NCI-H1930 (cell line): Measurements from ENCODE around the gene CERS6.
"Not testable (repeated sequence)": the region's sequence is repeated elsewhere in the genome, so short reads cannot be mapped to it uniquely, and the experiment has no call there.

ENCODE experiments used
- DNase-seq, 2 experiments: peaks; one replicate each; lab custom pipeline; 2025; lab: John Stamatoyannopoulos, UW

CERS6 gene, protein sequence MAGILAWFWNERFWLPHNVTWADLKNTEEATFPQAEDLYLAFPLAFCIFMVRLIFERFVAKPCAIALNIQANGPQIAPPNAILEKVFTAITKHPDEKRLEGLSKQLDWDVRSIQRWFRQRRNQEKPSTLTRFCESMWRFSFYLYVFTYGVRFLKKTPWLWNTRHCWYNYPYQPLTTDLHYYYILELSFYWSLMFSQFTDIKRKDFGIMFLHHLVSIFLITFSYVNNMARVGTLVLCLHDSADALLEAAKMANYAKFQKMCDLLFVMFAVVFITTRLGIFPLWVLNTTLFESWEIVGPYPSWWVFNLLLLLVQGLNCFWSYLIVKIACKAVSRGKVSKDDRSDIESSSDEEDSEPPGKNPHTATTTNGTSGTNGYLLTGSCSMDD

DNA sequence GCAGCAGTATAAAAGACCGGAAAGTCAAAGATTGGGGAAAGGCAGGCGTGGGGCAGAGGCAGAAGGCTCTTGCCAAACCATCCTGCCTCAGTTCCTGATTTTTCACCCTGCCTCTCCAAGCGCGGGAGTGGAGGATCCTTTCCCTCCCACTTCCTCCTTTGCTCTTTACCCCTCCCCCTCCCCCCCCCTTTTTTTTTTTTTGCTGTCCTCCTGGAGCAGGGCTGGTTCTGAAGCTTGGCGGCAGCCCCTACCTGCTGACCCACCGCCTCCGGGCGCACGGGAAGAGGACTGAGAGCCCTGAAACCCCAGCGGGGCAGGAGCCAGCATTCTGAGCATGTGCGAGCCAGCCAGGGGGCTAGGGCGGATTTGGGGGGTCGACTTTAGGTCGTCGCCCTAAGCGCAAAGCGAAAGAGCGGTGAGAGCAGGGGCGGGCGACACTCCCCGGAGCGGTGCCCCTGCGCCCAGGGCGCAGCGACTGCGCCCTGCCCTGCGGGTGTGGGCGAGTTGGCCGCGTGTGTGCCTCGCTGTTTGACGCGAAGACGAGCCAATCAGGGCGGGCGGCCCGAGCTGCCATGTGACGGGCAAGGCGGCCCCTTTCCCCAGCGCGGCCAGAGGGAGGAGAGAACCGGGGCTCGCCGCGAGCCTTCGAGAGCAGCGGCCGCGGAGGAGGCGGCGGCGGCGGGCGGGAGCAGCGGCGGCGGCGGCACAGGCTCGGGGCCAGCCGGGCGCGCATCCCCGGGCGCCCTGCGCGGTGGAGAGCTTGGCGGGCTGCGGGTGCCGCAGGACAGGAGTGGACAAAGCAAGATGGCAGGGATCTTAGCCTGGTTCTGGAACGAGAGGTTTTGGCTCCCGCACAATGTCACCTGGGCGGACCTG lies at the start of gene CERS6:
Gene CERS6, plus strand, starts transcription at position 628 of the 876 bp plus-strand sequence. Its CDS starts 177 bp downstream, at position 805.
- DNase-seq: peak; percentile 83 to 85

DNA sequence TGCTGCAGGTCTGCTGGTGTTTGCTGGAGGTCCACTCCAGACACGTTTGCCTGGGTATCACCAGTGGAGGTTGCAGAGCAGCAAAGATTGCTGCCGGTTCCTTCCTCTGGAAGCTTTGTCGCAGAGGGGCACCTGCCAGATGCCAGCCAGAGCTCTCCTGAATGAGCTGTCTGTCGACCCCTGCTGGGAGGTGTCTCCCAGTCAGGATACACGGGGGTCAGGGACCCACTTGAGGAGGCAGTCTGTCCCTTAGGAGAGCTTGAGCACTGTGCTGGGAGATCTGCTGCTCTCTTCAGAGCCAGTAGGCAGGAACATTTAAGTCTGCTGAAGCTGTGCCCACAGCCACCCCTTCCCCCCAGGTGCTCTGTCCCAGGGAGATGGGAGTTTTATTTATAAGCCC lies 43.8 kb upstream of the CERS6 start:
- not testable (repeated sequence) for DNase-seq

DNA sequence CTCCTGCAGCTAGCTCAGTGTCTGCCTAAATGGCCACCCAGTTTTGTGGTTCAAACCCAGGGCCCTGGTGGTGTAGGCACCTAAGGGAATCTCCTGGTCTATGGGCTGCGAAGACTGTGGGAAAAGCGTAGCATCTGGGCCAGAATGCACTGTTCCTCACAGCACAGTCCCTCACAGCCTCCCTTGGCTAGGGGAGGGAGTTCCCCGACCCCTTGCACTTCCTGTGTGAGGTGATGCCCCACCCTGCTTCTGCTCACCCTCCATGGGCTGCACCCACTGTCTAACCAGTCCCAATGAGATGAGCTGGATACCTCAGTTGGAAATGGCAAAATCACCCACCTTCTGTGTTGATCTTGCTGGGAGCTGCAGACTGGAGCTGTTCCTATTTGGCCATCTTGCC lies 43.0 kb upstream of the CERS6 start:
- DNase-seq: not testable (repeated sequence)

DNA sequence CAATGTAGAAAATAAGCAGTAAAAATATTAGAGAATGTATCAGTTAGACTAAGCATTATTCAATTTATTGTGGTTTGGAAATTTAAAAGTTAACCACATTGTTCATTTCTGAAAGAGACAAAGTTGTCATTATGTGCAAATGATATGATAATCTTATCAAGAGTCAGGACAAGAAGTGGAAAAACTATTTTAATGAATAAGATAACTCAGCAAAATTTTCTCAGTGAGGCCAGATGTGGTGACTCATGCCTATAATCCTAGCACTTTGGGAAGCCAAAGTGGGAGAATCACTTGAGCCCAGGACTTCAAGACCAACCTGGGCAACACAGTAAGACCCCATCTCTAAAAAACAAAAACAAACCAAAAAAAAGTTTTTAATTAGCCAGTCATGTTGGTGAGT lies 39.5 kb upstream of the CERS6 start:
- DNase-seq: no peak

DNA sequence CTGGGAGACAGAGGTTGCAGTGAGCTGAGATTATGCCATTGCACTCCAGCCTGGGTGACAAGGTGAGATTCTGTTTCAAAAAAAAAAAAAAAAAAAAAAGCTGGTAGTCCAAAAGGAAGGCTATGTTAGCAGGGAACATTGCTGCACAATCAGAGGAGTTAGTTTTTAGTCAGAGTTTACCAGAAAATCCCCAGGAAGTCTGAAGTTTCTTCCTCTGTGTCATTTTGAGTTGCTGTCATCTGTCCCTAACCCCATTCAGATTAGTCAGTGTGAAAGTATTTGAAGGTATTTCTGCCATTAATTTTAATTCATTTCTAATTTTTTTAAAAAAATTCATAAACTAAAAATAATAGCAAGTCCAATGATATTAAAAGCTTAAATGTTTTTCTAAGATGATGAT lies 33.5 kb upstream of the CERS6 start:
- DNase-seq: no peak

DNA sequence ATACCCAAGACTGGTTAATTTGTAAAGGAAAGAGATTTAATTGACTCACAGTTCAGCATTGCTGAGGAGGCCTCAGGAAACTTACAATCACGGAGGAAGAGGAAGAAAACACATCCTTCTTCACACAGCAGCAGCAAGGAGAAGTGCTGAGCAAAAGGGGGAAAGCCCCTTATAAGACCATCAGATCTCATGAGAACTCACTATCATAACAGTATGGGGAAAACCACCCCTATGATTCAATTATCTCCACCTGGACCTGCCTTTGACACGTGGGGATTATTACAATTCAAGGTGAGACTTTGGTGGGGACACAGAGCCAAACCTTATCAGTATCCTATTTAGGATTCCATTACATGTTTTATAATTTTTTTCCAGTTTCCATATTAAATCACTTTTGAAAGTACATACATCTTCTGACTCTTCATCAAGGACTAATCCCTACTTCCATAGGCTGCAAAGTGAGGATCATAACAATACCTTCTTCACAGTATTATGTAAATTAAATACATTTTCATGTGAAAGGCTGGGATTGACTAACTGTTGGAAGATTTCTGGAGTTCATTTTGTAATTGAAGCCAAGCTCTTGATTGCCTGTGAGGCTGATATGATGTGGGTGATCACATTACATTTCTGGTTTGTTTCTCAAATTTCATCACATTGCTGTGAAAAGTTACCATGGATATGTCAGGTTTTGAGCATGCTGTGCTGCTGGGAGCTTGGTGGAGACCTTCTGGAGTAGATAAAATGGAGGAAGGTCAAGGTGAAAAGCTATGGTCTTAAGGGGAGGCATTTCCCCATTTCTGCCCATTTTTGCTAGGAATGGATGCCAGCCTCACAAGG lies 31.7 kb upstream of the CERS6 start:
- DNase-seq: no peak

DNA sequence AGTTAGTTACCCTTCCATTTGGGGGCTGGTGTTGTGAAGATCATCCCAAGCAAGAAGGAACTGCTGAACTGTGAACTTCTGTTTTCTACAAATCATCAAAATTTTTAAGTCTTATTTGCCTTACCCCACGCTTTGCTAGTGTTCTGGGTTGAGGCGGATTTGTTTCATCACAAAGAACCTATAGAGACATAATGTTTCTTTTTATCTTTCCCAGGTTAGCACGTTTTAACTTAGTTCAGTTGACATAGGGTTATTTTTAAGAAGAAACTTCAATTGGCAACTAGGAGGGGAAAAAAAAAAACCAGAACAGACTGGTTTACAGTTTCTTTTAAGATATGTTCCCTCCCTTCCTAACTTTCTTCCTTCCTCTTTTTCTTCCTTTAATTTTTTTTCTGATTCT lies 31.1 kb upstream of the CERS6 start:
- no peak for DNase-seq

DNA sequence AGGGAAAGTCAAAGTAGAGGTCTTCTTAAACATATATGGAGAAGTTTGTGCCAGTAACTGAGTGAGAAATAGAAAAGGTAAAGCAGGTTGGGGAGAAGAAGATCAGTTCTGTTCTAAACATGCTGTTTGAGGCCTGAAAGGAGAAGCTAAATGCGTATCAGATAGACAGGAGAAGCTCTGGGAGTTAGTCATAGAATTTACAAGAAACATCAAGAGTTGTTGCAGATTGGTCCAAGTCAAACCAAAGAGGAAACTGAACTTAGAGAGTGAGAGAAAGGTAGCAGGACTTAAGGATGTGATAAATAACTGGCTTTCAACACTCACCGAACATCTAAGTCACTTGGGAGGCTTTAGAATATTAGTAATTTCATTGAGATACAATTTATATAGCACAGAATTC lies 29.2 kb upstream of the CERS6 start:
- no peak for DNase-seq

DNA sequence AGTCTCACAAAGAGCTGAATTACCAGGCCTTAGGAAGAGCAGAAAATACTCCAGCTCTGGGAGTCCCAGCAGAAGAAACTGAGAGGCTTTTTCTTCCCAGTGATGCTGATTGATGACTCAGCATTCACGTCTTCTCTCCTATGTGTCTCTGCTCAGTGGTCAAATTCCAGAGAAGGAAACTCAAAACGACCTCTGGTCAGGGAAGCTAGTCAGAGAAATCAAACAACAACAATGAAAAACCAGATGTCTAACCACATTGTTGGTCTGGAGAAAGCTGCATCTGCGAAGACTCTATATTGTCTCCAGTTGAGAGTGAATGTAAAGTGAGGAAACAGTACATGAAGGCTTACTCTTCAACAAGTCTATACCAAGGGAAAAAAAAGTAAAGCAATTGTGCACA lies 28.6 kb upstream of the CERS6 start:
- DNase-seq: no peak

DNA sequence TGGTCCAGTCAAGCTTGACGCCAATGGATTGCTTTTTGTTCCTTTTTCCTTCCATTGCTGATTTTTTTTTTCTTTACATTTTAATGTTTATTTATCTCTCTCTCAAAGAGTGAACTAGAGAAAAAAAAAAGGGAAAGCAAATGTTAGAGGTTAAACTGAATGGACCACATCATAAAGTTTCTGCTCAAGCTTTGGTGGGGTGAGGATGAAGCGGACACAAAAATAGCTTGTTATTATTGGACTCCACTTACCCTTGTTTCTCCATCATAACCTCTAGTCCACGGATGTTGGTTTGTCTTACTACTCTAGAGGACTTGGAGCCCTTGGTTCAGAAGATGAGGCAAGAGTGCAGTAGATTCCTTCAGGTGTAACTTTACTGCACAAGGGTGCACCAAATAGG lies 27.6 kb upstream of the CERS6 start:
- no peak for DNase-seq

DNA sequence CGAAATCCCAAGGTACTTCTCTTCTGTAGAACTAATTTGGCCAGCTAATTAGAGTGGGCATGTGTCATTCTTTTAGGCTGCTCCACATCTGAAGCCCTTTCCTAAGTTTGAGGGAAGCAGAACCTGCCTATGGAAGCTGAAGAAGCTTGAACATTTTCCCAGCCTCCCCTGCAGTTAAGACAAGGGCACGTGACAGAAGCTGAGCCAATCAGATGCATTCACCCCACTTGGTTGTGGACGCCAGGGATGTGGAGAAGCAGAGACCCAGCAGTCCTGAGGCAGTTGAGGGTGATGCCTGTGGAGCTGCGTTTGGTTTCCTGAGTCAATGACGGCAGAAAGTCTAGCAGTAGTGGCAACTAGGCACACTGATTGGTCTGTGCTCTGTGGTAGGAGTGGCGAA lies 26.1 kb upstream of the CERS6 start:
- no peak for DNase-seq

DNA sequence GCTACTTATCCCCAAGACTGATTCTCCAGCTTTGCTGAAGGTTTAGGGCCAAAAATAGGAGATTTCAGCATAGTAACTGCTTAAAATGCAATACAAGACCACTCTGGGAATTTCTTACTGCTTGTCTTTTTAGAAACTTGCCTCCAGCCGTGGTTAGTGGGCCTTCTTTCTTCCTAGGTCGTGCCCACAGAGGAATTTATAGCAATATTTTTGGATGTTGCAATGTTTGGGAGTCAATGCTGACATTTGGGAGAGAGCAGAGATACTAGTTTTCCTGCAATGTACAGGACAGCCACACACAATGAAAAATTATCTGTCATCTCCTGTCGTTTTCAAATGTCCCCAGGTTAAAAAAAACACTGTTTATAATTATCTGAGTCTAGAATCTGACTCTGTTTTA lies 25.6 kb upstream of the CERS6 start:
- DNase-seq: no peak

DNA sequence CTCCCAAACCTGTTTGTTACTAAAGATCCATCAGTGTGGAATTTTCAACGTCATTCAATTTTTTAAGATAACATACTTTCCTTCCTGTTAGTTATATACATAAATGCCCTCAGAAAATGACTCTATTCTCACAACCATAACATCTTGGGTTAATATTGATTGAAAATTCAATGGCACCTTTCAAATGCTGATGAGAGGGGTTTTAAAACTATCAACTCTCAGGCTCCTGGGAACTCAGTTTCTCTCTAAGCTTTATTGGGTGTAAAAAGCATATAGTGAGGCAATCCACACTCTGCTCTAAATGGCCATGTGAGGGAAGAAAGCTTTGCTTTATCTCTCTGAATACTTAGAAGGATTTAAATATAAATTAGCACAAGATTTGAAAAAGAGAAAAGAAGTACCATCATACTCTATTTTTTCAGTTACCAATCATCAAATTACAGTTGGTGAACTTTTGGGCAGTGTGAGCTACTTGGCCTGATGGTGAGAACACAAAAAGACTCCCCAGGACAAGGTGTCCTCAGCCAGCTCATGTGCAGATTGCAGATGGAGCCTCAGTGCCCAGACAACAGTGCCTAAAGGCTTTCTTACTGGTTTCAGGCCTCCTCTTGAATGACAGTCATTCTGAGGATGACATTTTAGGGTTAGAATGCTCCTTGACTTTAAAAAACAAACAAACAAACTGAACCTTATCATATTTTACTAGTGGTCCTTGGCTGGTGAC lies 24.6 kb upstream of the CERS6 start:
- no peak for DNase-seq

DNA sequence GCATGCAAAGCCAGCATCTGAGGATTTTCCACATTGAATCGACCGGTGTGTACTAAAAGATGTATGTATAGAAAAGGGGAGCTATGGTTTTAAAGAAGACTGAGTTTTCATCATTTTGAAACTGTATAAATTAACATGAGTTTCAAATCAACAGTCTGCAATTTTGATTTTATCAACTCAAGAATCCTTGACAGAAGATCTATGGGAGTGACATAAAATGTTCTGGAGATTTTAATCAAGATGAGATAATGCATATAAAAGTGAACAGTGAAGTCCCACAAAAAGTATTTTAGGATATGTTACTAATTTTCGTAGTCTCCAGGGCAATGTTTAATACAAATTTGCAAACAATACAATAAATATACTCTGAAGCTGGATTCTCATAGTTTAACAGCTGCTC lies 24.0 kb upstream of the CERS6 start:
- DNase-seq: no peak

DNA sequence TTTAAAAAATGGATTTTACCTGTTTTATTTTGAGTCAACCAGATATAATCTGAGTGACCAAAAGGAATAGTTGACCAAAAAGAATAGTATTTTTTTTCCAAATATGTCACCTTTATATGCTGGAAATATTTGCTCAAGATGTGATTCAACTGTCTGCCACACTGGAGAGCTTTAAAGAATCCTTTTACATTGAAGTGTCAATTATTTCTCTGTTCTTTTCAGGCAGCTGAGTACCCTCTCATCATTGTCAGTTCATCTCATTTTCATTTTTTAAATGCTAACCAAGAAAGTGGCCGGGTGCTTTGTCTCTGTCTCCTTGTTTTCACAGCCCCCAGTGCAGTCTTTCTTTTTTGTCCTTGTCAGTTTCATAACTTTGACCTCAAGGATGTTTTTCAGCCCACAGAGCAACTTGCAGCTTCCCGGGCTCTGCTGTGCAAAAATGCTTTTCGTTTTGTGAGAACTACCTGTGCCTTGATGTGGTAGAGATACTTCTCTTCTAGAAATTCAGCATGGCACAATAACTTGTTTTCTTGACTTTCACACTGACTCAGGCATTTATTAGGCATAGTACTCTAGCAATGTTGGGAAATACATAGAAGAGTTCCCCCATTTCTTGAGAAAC lies 23.4 kb upstream of the CERS6 start:
- DNase-seq: no peak

DNA sequence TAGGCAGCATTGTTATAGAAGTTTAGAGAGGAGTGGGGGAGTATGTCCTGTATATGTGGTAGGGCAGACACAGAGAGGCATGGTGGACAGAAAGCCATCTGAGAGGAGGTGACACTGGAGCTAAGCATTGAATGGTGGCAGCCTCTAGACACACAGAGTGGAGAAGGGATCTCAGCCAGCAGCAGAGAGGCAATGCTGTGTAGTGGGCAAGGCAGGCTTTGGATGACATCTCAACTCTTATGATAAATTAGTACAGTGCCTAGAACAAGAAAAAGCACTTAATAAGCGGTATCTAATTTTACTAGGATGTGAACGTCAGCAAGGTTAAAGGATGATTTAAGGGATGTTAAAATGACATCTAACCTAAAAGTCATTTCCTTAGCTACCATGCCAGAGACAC lies 22.5 kb upstream of the CERS6 start:
- DNase-seq: no peak

DNA sequence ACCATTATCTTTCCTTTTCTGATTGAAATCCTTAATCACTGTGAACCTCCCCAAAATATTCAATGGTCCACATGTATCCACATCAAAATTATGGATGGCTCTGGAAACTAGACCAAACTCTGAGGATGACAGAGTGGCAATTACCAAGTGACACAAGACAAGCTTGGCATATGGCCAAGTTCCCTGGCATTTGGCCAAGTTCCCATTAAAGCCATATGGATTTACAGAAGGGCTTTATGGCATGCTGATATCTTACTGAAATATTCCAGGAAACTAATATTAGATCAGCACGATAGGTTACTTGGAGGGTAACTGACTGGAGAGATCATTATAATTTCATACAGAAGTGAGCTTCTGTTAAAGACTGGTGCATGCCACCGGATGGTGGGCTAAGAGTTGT lies 21.9 kb upstream of the CERS6 start:
- peak in 1 of 2 experiments; percentile 28 for DNase-seq

DNA sequence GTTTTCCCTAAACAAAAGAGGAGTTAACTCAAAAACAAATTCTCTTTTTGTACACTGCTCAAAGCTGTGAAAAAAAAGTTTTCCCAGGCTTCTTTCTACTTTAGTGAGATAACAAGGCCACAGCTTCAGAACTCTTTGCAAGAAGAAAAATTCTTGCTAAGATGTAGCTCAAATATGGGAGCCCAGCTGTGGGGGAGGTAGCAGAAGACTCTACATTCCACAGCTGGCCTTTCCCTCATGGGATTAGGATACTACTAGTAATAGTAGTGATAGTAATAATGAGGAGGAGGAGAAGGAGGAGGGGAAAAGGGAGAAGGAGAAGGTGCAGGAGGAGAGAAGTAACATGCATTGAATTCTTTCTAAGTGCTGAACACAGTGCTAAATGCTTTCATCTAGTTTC lies 19.2 kb upstream of the CERS6 start:
- DNase-seq: no peak

DNA sequence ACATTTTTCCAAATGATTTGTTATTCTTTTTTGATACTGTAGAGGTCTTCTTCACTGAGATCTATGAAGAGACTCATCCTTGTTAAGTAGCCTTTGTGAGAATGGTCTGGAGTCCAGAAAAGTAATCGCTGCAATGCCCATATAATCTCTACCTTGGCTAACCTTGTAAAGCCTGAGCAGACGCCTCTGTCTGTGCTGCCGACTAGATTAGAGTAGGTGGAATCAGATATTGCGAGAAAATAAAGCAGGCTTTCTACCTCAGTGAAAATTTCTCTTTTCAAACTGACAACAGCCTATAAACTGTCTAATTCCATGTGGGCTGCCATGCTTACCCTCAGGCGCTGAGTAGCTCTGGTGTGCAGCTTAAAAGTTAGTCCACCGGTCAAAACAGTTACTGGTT lies 17.5 kb upstream of the CERS6 start:
- no peak for DNase-seq

DNA sequence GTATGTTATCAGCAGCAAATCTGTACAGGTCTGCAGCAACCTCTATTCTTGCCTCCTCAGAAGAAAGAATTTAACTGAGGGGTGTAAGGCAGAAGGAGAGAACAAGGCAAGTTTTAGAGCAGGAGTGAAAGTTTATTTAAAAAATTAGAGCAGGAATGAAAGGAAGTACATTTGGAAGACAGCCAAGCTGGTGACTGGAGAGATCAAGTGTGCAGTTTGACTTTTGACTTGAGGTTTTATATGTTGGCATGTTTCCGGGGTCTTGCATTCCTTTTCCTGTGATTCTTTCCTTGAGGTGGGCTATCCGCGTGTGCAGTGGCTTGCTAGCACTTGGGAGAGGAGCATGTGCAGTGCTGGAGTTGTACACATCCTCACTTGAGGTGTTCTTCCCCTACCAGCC lies 16.5 kb upstream of the CERS6 start:
- DNase-seq: no peak

DNA sequence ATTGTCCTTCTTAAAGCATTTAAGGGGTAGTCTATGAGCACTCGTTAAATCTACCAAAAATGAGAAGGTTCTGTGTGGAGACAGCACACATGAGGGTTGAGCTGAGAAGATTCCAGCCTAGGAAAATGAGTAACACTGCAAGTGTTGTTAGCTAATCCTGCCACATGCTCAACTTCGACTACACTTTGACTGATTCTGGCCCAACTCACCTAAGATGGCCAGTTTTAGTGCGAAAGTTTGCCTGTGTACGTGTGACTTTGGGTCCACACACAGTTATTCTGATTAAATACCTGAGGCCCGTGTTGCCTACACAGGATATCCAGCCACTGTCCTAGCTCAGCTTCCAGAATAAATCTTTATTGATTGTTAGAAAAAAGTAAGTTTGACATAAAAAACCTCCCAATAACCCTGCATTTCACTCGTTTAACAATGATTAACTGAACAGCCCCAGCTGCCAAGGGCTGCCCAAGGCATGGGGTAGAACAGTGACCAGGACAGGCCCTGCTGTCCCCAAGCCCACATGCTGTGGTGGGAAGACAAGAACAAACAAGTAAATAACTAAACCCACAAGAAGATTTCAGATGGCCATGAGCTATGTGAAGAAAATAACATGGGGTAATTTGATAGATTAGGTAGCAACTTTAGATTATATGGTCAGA lies 14.7 kb upstream of the CERS6 start:
- DNase-seq: no peak
